PFSK-1 (cell line): ENCODE measurements around the gene RAD51B.

Experiments
- FOXP2 ChIP-seq: optimal IDR thresholded peaks from 2 replicates; pipeline ENCODE3; 2011; ENCODE audit warnings: borderline replicate concordance, control low read depth, inconsistent platforms; ENCODE audit not compliant: insufficient read depth; ENCODE audit errors: extremely low read length, extremely low read depth
- POLR2AphosphoS5 ChIP-seq: IDR thresholded peaks from 2 replicates; pipeline ENCODE4 v1.6.1; 2012; ENCODE audit warnings: low read depth, mild to moderate bottlenecking, control low read depth, low read length, moderate library complexity

GRCh38 chr14:68756000-68756481 lies 936.5 kb downstream of the RAD51B start:
- TF ChIP-seq POLR2AphosphoS5 (no peak), FOXP2 (no peak)
